Measurements from ENCODE around the gene CBLC.
A peak's percentile ranks its signal among the peaks of the same experiment; 100 is the strongest.

Gene CBLC

DNA sequence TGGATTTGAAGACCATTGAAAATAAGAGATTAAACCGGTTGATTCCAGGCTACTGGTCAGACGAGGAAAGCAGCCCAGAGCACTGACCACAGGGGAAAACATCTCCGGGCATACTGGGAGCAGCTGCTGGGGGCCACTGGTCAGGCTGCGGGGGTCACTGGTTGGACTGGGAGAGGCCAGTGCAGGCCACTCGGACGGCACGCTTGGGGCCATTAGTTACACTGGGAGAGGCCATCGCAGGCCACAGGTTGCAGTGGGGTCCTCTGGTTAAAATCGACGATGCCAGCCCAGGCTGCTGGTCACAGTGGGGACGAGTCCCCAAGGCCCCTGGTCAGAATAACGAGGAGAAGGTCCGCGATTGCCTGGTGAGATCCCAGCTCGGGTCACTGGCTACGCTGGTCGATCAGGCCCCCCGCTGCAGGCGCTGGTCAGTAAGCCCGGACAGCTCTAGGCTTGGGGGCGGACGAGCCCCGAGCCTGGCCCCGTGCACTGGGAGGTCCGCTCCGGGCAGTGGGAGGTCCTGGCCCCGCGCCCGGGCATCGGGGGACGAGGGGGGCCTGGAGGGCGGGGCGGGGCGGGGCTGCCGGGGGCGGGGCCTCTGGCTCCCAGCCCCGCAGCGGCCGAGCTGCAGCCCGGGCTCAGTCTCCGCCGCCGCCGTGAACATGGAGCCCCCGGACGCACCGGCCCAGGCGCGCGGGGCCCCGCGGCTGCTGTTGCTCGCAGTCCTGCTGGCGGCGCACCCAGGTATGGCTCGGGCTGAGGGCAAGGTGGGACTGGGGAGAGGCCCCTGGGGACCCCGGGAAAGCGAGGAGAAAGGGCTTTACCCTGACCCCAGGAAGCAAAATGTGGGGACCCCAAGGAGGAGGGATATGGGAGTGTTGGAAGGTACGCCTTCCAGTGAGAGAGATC lies 31.0 kb downstream of the CBLC start, which contains the start of gene BCAM:
TSS of gene BCAM (plus strand) at position 641 of the 909 bp plus-strand sequence. CDS start at position 663, 22 bp downstream.
- Histone ChIP-seq H3K9me3 (replicated peaks; ENCODE audit: low read length) (no peaks in the 10 kb centered on the region), H3K4me1 (ENCODE audit: control insufficient read depth, insufficient read depth, low read length) (peaks cover 18% of the 10 kb centered on the region), H3K36me3 (ENCODE audit: insufficient read depth, low read length) (no peaks in the 10 kb centered on the region), H3K9ac (ENCODE audit: low read depth, low read length) (peak within 1 kb of the TSS; percentile 80), H3K27me3 (ENCODE audit: control insufficient read depth, insufficient read depth, low read length) (no peaks in the 10 kb centered on the region), H3K4me3 (ENCODE audit: low read length) (peak within 1 kb of the TSS; percentile 77), H3K4me2 (ENCODE audit: low read length) (peak within 1 kb of the TSS; percentile 98)

DNA sequence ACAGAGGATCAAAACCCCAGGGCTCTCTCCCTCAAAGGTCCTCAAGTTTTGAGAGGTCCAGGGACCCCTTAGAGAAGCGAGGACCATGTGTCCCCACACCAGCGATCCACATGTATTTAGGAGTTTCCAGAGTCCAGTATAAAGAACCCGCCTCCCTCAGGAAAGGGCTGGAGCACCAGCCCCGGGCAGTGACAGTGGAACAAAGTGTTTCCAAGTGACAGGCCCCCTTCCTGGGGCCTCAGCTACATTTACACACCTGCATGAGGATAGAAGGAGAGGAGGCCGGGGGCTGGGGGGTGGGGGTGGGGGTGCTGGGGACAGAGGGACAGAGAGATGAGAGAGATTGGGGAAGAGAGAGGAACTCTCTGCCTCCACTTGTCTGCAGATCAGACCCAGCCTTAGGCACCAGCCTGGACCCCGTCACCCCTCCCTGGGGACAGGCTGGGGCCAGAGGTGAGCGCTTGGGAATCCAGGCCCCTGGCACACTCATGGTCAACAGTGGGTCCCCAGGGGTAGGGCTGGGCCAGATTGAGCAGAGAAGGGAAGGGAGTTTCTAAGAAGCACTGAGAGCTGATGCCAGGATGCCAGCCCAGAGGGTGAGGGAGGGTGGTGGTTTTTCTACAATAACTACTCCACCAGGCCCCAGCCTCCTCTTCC lies 32.0 kb downstream of the CBLC start:
- Histone ChIP-seq H3K27me3 (ENCODE audit: control insufficient read depth, insufficient read depth, low read length) (no peaks in the 10 kb centered on the region), H3K4me1 (ENCODE audit: control insufficient read depth, insufficient read depth, low read length) (peaks cover 18% of the 10 kb centered on the region), H3K4me3 (ENCODE audit: low read length) (peak overlapping the region; percentile 77), H3K36me3 (ENCODE audit: insufficient read depth, low read length) (no peaks in the 10 kb centered on the region), H3K9ac (ENCODE audit: low read depth, low read length) (peak overlapping the region; percentile 80), H3K4me2 (ENCODE audit: low read length) (peak overlapping the region; percentile 98), H3K9me3 (replicated peaks; ENCODE audit: low read length) (no peaks in the 10 kb centered on the region)

DNA sequence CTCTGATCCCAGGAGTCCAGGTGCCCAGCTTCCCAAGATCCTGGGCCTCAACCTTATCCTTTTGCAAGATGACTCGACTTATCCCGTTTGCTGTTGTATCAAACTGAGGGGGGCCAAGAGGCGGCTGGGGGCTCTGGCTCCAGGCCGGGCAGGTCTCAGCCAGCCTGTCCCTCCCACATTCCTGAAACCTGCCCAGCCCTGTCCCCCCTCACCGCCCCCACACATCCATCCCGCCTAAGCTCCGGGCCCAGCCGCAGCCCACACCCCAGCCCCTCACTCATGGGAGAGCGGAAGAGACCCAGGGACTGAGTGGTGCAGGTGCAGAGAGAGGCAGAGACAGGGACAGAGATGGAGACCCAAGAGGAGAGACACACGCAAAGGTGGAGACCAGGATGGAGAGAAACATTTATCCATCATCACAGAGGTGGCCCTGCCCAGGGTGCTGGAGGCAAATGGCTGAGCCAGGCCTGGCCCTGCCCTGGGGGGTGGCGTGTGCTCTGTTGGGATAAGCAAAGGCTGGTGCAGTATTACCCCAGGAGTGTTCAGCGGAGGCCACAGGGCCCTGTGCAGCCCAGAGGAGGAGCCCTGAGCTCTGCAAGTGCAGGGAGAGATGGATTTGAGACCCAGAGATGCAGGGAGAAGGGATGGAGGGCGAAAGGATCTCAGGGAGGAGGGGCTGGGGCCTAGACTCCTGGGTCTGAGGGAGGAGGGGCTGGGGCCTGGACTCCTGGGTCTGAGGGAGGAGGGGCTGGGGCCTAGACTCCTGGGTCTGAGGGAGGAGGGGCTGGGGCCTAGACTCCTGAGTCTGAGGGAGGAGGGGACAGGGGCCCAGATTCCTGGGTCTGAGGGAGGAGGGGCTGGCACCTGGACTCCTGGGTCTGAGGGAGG lies 32.8 kb downstream of the CBLC start:
- Histone ChIP-seq H3K4me1 (ENCODE audit: control insufficient read depth, insufficient read depth, low read length) (peaks cover 18% of the 10 kb centered on the region), H3K36me3 (ENCODE audit: insufficient read depth, low read length) (no peaks in the 10 kb centered on the region), H3K4me3 (ENCODE audit: low read length) (no peak overlapping the region)

DNA sequence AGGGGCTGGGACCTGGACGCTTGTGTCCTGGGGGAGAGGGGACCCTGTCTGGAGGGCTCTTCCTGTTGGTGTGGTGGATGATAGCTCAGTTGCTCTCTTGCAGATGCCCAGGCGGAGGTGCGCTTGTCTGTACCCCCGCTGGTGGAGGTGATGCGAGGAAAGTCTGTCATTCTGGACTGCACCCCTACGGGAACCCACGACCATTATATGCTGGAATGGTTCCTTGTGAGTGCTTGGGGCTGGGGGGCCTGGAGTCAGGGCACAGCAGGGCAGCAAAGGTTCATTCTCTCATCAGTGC lies 33.4 kb downstream of the CBLC start:
- H3K9ac ChIP-seq (ENCODE audit: low read depth, low read length): no peak overlapping the region
- no peaks in the 10 kb centered on the region for H3K9me3 ChIP-seq (replicated peaks; ENCODE audit: low read length)
- no peaks in the 10 kb centered on the region for H3K36me3 ChIP-seq (ENCODE audit: insufficient read depth, low read length)
- no peak overlapping the region for H3K4me3 ChIP-seq (ENCODE audit: low read length)
- no peak overlapping the region for H3K4me2 ChIP-seq (ENCODE audit: low read length)
- H3K27me3 ChIP-seq (ENCODE audit: control insufficient read depth, insufficient read depth, low read length): no peaks in the 10 kb centered on the region
- H3K4me1 ChIP-seq (ENCODE audit: control insufficient read depth, insufficient read depth, low read length): peaks cover 18% of the 10 kb centered on the region

More for the DNA sequence above, 32.8 kb downstream of the CBLC start:
- no peak overlapping the region for H3K9ac ChIP-seq (ENCODE audit: low read depth, low read length)
- H3K27me3 ChIP-seq (ENCODE audit: control insufficient read depth, insufficient read depth, low read length): no peaks in the 10 kb centered on the region
- no peak overlapping the region for H3K4me2 ChIP-seq (ENCODE audit: low read length)
- H3K9me3 ChIP-seq (replicated peaks; ENCODE audit: low read length): no peaks in the 10 kb centered on the region

DNA sequence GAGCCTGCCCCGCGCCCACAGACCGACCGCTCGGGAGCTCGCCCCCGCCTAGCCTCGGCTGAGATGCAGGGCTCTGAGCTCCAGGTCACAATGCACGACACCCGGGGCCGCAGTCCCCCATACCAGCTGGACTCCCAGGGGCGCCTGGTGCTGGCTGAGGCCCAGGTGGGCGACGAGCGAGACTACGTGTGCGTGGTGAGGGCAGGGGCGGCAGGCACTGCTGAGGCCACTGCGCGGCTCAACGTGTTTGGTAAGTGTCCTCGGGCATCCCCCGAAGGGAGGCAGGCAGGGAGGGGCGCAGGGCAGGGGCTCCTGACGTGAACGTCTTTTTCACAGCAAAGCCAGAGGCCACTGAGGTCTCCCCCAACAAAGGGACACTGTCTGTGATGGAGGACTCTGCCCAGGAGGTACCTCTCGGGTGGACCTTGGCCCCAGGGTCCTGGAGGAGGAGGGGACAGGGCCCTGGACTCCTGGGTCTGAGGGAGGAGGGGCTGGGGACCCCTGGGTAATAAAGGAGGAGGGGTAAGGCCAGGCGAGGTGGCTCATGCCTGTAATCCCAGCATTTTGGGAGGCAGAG lies 34.5 kb downstream of the CBLC start:
- no peaks in the 10 kb centered on the region for H3K9me3 ChIP-seq (replicated peaks; ENCODE audit: low read length)
- no peaks in the 10 kb centered on the region for H3K36me3 ChIP-seq (ENCODE audit: insufficient read depth, low read length)
- peaks cover 18% of the 10 kb centered on the region for H3K4me1 ChIP-seq (ENCODE audit: control insufficient read depth, insufficient read depth, low read length)
- H3K4me2 ChIP-seq (ENCODE audit: low read length): no peak overlapping the region
- no peaks in the 10 kb centered on the region for H3K27me3 ChIP-seq (ENCODE audit: control insufficient read depth, insufficient read depth, low read length)
- H3K4me3 ChIP-seq (ENCODE audit: low read length): no peak overlapping the region
- no peak overlapping the region for H3K9ac ChIP-seq (ENCODE audit: low read depth, low read length)

DNA sequence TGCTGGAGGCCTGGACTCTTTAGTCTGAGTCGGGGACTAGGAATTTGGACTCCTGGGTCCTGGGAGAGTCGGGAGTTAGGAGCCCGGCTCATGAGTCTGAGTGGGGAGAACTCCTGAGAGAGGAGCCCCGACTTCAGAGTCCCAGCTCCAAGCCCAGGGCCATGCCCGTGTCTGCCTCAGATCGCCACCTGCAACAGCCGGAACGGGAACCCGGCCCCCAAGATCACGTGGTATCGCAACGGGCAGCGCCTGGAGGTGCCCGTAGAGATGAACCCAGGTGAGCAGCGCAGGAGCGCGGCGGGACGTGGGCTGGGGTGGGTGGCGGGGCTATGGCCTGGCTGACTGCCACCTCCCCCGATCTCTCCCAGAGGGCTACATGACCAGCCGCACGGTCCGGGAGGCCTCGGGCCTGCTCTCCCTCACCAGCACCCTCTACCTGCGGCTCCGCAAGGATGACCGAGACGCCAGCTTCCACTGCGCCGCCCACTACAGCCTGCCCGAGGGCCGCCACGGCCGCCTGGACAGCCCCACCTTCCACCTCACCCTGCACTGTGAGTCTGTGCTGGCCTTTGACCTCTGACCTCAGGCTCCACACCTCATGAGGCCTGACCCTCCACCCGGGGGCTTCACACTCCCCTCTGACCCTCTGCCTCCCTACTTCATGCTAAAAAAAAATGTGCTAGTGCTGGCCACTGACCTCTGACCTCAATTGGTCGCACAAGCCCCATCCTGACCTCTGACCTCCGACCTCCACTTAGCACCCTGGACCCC lies 35.6 kb downstream of the CBLC start:
- Histone ChIP-seq H3K9ac (ENCODE audit: low read depth, low read length) (no peak overlapping the region), H3K4me1 (ENCODE audit: control insufficient read depth, insufficient read depth, low read length) (peaks cover 12% of the 10 kb centered on the region), H3K4me2 (ENCODE audit: low read length) (no peak overlapping the region), H3K4me3 (ENCODE audit: low read length) (no peak overlapping the region), H3K9me3 (replicated peaks; ENCODE audit: low read length) (no peaks in the 10 kb centered on the region), H3K36me3 (ENCODE audit: insufficient read depth, low read length) (no peaks in the 10 kb centered on the region), H3K27me3 (ENCODE audit: control insufficient read depth, insufficient read depth, low read length) (no peaks in the 10 kb centered on the region)

DNA sequence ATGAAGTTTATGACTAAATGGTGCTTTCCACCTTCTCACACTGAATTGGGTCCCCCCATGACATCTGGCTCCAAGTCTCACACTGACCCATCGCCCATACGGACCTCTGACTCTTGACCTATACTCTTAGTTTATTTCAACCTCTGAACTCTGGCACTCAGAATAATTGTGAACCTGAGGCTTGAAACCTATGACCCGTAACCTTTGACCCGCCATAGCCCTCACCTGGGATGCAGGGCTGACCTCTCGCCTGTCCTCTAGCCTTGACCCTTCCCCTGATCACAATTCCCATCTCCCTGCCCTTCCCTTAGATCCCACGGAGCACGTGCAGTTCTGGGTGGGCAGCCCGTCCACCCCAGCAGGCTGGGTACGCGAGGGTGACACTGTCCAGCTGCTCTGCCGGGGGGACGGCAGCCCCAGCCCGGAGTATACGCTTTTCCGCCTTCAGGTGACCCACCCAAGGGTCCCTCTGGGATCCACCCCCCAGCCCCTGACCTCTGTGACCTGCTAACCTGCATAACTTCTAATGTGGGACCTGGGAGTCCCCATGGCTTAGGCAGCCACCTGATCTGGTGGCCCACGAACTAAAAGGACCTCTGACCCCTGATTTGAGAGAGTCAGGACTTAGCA lies 36.3 kb downstream of the CBLC start:
- no peak overlapping the region for H3K4me2 ChIP-seq (ENCODE audit: low read length)
- H3K27me3 ChIP-seq (ENCODE audit: control insufficient read depth, insufficient read depth, low read length): no peaks in the 10 kb centered on the region
- H3K4me1 ChIP-seq (ENCODE audit: control insufficient read depth, insufficient read depth, low read length): peaks cover 6% of the 10 kb centered on the region
- H3K36me3 ChIP-seq (ENCODE audit: insufficient read depth, low read length): no peaks in the 10 kb centered on the region
- no peak overlapping the region for H3K9ac ChIP-seq (ENCODE audit: low read depth, low read length)
- no peak overlapping the region for H3K4me3 ChIP-seq (ENCODE audit: low read length)
- H3K9me3 ChIP-seq (replicated peaks; ENCODE audit: low read length): no peaks in the 10 kb centered on the region

DNA sequence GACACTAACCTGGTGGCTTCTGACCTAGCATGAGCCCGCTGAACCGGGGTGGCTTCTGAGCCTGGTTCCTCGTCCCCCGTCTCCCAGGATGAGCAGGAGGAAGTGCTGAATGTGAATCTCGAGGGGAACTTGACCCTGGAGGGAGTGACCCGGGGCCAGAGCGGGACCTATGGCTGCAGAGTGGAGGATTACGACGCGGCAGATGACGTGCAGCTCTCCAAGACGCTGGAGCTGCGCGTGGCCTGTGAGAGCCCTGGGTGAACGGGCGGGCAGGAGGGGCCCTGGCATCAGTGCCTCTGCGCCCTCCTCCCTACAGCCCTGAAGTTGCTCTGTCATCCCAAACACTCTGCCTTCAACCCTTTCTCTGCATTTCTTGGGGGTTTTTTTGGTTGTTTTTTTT lies 36.8 kb downstream of the CBLC start:
- H3K4me1 ChIP-seq (ENCODE audit: control insufficient read depth, insufficient read depth, low read length): peaks cover under 1% of the 10 kb centered on the region
- no peaks in the 10 kb centered on the region for H3K9me3 ChIP-seq (replicated peaks; ENCODE audit: low read length)
- H3K27me3 ChIP-seq (ENCODE audit: control insufficient read depth, insufficient read depth, low read length): no peaks in the 10 kb centered on the region
- no peak overlapping the region for H3K4me3 ChIP-seq (ENCODE audit: low read length)
- no peak overlapping the region for H3K9ac ChIP-seq (ENCODE audit: low read depth, low read length)
- H3K36me3 ChIP-seq (ENCODE audit: insufficient read depth, low read length): no peaks in the 10 kb centered on the region
- no peak overlapping the region for H3K4me2 ChIP-seq (ENCODE audit: low read length)

DNA sequence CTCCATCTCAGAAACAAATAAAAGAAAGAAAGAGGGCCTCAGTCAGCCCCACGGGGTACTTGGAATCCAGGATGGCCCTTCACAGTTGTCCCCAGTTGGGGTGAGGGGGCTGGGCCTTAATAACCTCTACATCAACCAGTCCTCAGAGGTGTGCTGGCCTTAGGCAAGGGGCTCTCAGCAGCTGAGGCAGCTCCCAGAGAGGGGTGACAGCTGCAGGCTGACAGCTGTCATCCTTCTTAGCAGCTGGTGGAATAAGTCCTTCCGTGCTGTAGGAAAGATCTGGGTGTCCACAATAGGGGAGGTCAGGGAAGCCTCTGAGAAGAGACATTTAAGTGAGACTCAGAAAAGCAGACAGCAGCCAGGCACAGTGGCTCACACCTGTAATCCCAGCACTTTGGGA lies 38.6 kb downstream of the CBLC start:
- no peak overlapping the region for H3K4me2 ChIP-seq (ENCODE audit: low read length)

DNA sequence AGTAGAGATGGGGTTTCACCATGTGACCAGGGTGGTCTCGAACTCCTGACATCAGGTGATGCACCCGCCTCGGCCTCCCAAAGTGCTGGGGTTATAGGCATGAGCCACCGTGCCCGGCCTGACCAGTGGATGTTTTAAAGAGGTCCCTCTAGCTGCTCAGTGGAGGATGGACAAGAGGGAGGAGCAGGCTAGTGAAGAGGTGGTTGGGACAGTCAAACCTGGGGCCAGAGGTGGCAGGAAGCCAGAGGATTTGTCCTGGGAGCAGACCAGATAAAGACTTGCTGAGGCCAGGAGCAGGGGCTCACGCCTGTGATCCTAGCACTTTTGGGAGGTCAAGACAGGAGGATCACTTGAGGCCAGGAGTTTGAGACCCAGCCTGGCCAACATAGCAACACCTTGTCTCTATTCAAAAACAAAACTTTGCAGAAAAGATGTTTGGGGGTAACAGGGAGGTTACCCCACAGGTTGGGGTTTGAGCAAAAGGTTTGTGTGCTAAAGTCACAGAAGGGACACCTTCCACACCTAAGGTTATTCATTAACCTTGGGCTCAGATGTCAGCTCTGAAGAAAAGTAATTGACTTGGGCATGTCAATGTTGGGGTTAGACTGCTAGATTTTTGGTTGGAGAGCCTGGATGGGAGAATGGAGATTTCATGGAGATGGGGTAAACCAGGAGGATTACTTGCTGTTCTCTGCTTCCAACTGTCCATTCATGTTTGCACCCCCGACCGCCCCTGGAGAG lies 40.2 kb downstream of the CBLC start:
- Histone ChIP-seq H3K9me3 (replicated peaks; ENCODE audit: low read length) (no peaks in the 10 kb centered on the region), H3K4me1 (ENCODE audit: control insufficient read depth, insufficient read depth, low read length) (no peaks in the 10 kb centered on the region), H3K4me2 (ENCODE audit: low read length) (no peak overlapping the region), H3K9ac (ENCODE audit: low read depth, low read length) (no peak overlapping the region), H3K36me3 (ENCODE audit: insufficient read depth, low read length) (no peaks in the 10 kb centered on the region), H3K4me3 (ENCODE audit: low read length) (no peak overlapping the region), H3K27me3 (ENCODE audit: control insufficient read depth, insufficient read depth, low read length) (peaks cover 11% of the 10 kb centered on the region)

More for the DNA sequence above, 38.6 kb downstream of the CBLC start:
- Histone ChIP-seq H3K9me3 (replicated peaks; ENCODE audit: low read length) (no peaks in the 10 kb centered on the region), H3K4me1 (ENCODE audit: control insufficient read depth, insufficient read depth, low read length) (no peaks in the 10 kb centered on the region), H3K27me3 (ENCODE audit: control insufficient read depth, insufficient read depth, low read length) (peaks cover under 1% of the 10 kb centered on the region), H3K36me3 (ENCODE audit: insufficient read depth, low read length) (no peaks in the 10 kb centered on the region), H3K9ac (ENCODE audit: low read depth, low read length) (no peak overlapping the region), H3K4me3 (ENCODE audit: low read length) (no peak overlapping the region)

Measured in skeletal muscle satellite cell (primary cell).